Measurements from ENCODE around the gene SLC39A6. TPM values are rescaled to one million over a fixed set of nuclear protein-coding genes. Genes with fewer than 3 reads are reported as not detected.

SLC39A6 gene
- total RNA-seq, 1 experiment from 2014 or later, result 33.9 TPM

- peaks cover 31 to 34% of the 10 kb centered on the region in 2 experiments for H3K4me1 Mint-ChIP-seq
- Histone ChIP-seq H3K79me1 (ENCODE audit: insufficient read depth, low read depth, low read length, poor library complexity, severe bottlenecking) (peaks cover 5% of the 10 kb centered on the region), H3K18ac (ENCODE audit: insufficient read length, low read depth, low read length) (no peak overlapping the region), H4K20me1 (ENCODE audit: control insufficient read depth, insufficient read depth, insufficient read length) (no peaks in the 10 kb centered on the region), H3K14ac (ENCODE audit: insufficient read depth, low read length) (no peak overlapping the region), H3K23me2 (ENCODE audit: insufficient read length, low read depth, low read length, poor library complexity, severe bottlenecking) (peaks cover 9% of the 10 kb centered on the region), H2AK5ac (ENCODE audit: insufficient read length, low read length) (no peak overlapping the region), H2BK5ac (ENCODE audit: insufficient read length, low read length) (no peak overlapping the region), H4K8ac (replicated peaks; ENCODE audit: insufficient read length, low read depth, low read length) (no peak overlapping the region), H3T11ph (ENCODE audit: low read length) (no peak overlapping the region), H3K27me3 (ENCODE audit: insufficient read depth, low read length) (no peaks in the 10 kb centered on the region), H3K4me2 (ENCODE audit: insufficient read depth, insufficient read length, low read length) (peak overlapping the region; percentile 62), H3K27ac (ENCODE audit: insufficient read length, low read depth, low read length) (no peak overlapping the region), H3K9ac (ENCODE audit: extremely low read depth, insufficient read length, low read length) (peak overlapping the region; percentile 83), H3K79me2 (ENCODE audit: insufficient read depth, low read length) (peaks cover 34% of the 10 kb centered on the region), H4K5ac (ENCODE audit: insufficient read length, low read depth, low read length) (no peak overlapping the region), H3K56ac (ENCODE audit: insufficient read length, low read depth, low read length) (no peak overlapping the region), H2BK20ac (ENCODE audit: low read depth, low read length, poor library complexity, severe bottlenecking) (no peak overlapping the region), H2BK120ac (ENCODE audit: low read depth, low read length, poor library complexity, severe bottlenecking) (no peak overlapping the region), H4K91ac (ENCODE audit: insufficient read length, low read depth, low read length) (no peak overlapping the region), H3K23ac (ENCODE audit: insufficient read length, low read depth, low read length) (no peak overlapping the region), H2AFZ (ENCODE audit: low read length) (no peak overlapping the region), H2BK12ac (ENCODE audit: insufficient read length, low read depth, low read length) (no peak overlapping the region), H2BK15ac (ENCODE audit: low read depth, low read length) (no peak overlapping the region), H3K4ac (ENCODE audit: low read depth, low read length) (no peak overlapping the region), H3K4me1 (ENCODE audit: insufficient read depth, low read length) (peaks cover 5% of the 10 kb centered on the region; the same call in 1 of the 2 replicates), H3K9me3 (ENCODE audit: control insufficient read depth, low read depth, low read length) (no peaks in the 10 kb centered on the region)
- H3K9me3 Mint-ChIP-seq, result no peaks in the 10 kb centered on the region; a peak in 1 of 5 replicates
- no peak for DNase-seq
- TF ChIP-seq CTCF (conservative IDR thresholded peaks at IDR 0.05), result no peak
- H3K27me3 Mint-ChIP-seq (ENCODE audit: low read depth), result no peaks in the 10 kb centered on the region; the same call in 1 of the 2 replicates
- no CpG with 5 or more reads among the region's 26 CpGs for WGBS (ENCODE audit: extremely low coverage, insufficient read length, low lambda C conversion rate)
- H3K27ac Mint-ChIP-seq, result no peak overlapping the region
- H3K36me3 Mint-ChIP-seq (ENCODE audit: insufficient read depth in 1 of 3, low read depth in 3 of 3), result peaks cover 15 to 26% (median 25%) of the 10 kb centered on the region in 3 experiments; a peak in 6 of 7 replicates
- peak overlapping the region; percentile 95 to 96 for H3K4me3 Mint-ChIP-seq
Measured at GRCh38 chr18:36130883-36131653, 1.9 kb upstream of the SLC39A6 start.

All from H9 (cell line).